Measurements from ENCODE around the gene ZNF417.
"Not testable (repeated sequence)": the region's sequence is repeated elsewhere in the genome, so short reads cannot be mapped to it uniquely, and the experiment has no call there.

Gene ZNF417

GRCh38 chr19:57887195-57887941, 29.0 kb downstream of the ZNF417 start:
- DNase-seq: no peak

- no peak for DNase-seq
These were observed 30.3 kb downstream of the ZNF417 start for GRCh38 chr19:57886046-57886445.

DNA sequence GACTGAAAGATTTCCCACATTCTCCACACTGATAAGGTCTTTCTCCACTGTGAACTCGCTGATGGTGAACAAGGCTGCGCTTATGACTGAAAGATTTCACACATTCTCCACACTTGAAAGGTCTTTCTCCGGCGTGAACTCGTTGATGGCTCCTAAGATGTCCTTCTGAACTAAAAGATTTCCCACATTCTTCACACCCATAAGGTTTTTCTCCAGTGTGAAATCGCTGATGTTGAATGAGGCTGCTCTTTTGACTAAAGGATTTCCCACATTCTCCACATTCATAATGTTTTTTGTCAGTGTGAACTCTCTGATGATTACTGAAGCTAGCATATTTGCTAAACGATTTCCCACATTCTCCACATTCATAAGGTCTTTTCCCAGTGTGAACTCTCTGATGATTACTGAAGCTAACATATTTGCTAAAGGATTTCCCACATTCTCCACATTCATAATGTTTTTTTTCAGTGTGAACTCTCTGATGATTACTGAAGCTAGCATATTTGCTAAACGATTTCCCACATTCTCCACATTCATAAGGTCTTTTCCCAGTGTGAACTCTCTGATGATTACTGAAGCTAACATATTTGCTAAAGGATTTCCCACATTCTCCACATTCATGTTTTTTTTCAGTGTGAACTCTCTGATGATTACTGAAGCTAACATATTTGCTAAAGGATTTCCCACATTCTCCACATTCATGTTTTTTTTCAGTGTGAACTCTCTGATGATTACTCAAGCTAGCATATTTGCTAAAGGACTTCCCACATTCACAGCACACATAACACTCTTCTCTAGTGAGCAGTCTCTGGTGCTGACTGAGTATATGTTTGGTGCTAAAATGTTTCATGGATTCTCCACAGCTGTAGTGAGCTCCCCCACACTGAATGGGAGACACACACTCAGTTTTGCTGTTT, 42.3 kb downstream of the ZNF417 start:
- not testable (repeated sequence) for DNase-seq

DNA sequence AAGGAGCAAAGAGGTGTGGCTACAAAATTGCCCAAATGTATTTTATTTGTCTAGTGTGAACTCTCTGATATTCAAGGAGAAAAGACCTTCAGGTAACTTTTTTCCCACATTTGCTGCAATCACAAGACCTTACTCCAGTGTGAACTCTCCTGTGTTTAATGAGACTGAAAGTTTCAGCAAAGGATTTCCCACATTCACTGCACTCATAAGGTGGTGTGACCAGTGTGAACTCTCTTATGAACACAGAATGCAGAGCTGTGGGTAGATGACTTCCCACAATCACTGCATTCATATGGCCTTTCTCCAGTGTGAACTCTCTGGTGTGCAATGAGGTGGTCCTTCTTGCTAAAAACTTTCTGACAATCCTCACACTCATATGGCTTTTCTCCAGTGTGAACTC, 43.9 kb downstream of the ZNF417 start:
- no peak for DNase-seq

DNA sequence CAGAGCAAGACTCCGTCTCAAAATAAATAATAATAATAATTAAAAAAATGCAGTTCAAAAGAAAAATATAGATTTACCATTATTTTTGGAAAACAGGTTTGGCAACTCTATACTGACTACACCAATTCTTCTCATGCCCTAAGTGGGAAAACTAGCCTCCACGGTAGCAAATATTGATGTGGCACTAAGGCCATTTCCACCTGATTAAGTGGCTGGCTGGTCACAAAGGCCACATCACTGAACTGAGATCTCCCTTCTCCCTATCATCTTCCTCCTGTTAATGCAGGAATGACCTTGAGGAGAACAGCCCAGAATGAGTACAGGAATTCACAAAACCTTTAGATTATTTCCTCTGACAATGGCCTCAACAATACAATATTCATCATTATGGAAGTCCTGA, 46.2 kb downstream of the ZNF417 start:
- DNase-seq: no peak

GRCh38 chr19:57869655-57870054, 46.7 kb downstream of the ZNF417 start:
- DNase-seq: not testable (repeated sequence)

GRCh38 chr19:57867868-57868492, 48.4 kb downstream of the ZNF417 start:
- no peak for DNase-seq

All from left hindlimb (tissue), 1 donor.